H1 (cell line): Measurements from ENCODE around the gene PARK7.

Source experiments
- POLR2A ChIP-seq, 2 experiments: IDR thresholded peaks; 1 replicate in 1 of 2; 2 replicates in 1 of 2; pipeline ENCODE4 v1.6.1; 2011; ENCODE audit warnings: low read depth in 2 of 2, low read length in 2 of 2, mild to moderate bottlenecking in 2 of 2; ENCODE audit errors: control extremely low read depth in 1 of 2
- POLR2AphosphoS5 ChIP-seq: IDR thresholded peaks from 2 replicates; pipeline ENCODE4 v1.6.1; 2011; ENCODE audit warnings: low read depth, low read length
- ZNF274 ChIP-seq: IDR thresholded peaks from 2 replicates; pipeline ENCODE4 v1.7.0; 2012; ENCODE audit warnings: low read length, borderline replicate concordance; ENCODE audit errors: extremely low read depth
- TF ChIP-seq, protein P1 (sequence below), 3 experiments: IDR thresholded peaks; 1 replicate in 2 of 3; 2 replicates in 1 of 3; pipeline versions ENCODE4 v1.5.1 to v1.6.1; 2011; ENCODE audit warnings: low read length in 3 of 3, mild to moderate bottlenecking in 3 of 3, inconsistent platforms in 2 of 3, low read depth in 1 of 3, moderate library complexity in 1 of 3; ENCODE audit not compliant: insufficient read depth in 1 of 3; ENCODE audit errors: control extremely low read depth in 1 of 3

DNA sequence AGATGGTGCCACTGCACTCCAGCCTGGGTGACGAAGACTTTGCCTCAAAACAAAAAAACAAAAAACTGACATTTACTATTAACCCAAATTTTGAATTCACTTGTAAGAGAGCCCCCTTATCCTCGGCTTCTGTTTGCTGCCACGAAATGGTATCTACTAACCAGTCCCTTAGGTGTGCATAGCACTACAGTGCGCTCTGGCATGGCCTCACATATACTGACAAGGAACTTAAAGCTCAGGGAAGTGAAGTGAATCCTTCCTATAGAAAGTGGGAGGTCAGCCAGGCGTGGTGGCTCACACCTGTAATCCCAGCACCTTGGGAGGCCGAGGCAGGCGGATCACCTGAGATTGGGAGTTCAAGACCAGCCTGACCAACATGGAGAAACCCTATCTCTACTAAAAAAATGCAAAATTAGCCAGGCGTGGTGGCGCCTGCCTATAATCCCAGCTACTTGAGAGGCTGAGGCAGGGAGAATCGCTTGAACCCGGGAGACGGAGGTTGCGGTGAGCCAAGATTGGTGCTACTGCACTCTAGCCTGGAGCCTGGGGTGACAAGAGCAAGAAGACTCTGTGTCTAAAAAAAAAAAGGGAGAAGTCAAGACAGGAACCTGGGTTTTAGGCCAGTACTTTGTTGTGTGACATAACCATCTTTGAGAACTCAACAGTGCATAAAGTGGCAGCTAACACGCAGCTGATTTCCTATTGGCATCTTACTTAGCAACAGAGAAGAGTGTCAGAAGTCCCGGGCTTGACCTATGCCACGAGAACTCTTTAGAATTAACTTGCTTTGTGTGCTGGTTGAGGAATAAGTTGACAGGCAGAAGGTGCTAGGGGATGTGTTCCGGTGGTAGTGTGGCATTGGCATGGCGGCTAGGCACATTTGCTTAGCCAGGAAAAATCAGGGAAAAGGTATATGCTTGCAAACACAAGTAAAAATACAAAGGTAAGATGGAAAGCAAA lies 47.8 kb downstream of the PARK7 start:
- TF ChIP-seq, protein P1, sequence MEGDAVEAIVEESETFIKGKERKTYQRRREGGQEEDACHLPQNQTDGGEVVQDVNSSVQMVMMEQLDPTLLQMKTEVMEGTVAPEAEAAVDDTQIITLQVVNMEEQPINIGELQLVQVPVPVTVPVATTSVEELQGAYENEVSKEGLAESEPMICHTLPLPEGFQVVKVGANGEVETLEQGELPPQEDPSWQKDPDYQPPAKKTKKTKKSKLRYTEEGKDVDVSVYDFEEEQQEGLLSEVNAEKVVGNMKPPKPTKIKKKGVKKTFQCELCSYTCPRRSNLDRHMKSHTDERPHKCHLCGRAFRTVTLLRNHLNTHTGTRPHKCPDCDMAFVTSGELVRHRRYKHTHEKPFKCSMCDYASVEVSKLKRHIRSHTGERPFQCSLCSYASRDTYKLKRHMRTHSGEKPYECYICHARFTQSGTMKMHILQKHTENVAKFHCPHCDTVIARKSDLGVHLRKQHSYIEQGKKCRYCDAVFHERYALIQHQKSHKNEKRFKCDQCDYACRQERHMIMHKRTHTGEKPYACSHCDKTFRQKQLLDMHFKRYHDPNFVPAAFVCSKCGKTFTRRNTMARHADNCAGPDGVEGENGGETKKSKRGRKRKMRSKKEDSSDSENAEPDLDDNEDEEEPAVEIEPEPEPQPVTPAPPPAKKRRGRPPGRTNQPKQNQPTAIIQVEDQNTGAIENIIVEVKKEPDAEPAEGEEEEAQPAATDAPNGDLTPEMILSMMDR (IDR thresholded peaks at IDR 0.05; ENCODE audit: control extremely low read depth in 1 of 3, insufficient read depth in 1 of 3, low read depth in 1 of 3, low read length in 3 of 3), result no peak
- TF ChIP-seq POLR2AphosphoS5 (no peak; the same call in 1 of the 2 replicates), POLR2A (IDR thresholded peaks at IDR 0.05; ENCODE audit: control extremely low read depth in 1 of 2, low read depth in 2 of 2, low read length in 2 of 2) (no peak), ZNF274 (no peak)
